HepG2 (cell line): ENCODE results near the gene GNA12. TPM values are rescaled to one million over a fixed set of nuclear protein-coding genes. Genes with fewer than 3 reads are reported as not detected.

Source experiments
- ATAC-seq: fragments of 200-7000 bp; cut with Tn5 transposase; 3 replicates; pipeline ENCODE4 v1.9.1; 2020; ENCODE audit warnings: mild to moderate bottlenecking, moderate library complexity
- BruUV-seq: library from RNA; stranded (reverse); fragments of 400-500 nt; replicated peaks from 2 replicates; lab custom pipeline; 2021; lab: Mats Ljungman, UMichigan
- CTCF ChIA-PET: fragments of 300-600 bp; formaldehyde crosslinking; extraction: SDS; loops from one replicate; lab custom pipeline; 2021; ENCODE audit warnings: low total read pairs, inconsistent platforms, low intra/inter-chr PET ratio; lab: Yijun Ruan, JAX
- POLR2A ChIA-PET: fragments of 350-600 bp; sonication (Branson Sonifier 250); formaldehyde crosslinking; loops from one replicate; lab custom pipeline; 2020; ENCODE audit warnings: antibody characterized with exemption, inconsistent platforms; lab: Yijun Ruan, JAX
- DNase-seq: peaks from one replicate; pipeline ENCODE4 v3.0.0-alpha.2; 2015; ENCODE audit warnings: low spot score
- FAIRE-seq: peaks from 3 replicates; lab custom pipeline; 2011; peaks lifted over from hg19 to GRCh38; lab: Jason Lieb, UNC
- H2AFZ ChIP-seq: one replicate; pipeline ENCODE4 v1.6.1; 2011; ENCODE audit warnings: low read length, inconsistent platforms
- H3K27ac ChIP-seq: fragments of 300-600 bp; 3 replicates; pipeline ENCODE4 v1.8.0; 2011; ENCODE audit warnings: mixed run types, mild to moderate bottlenecking, mixed read lengths, low read length, inconsistent platforms; ENCODE audit not compliant: insufficient read depth; ENCODE audit errors: extremely low read length
- H3K27me3 ChIP-seq, 2 experiments: fragments of 200-600 bp in 1 of 2; 2 replicates in 1 of 2; 3 replicates in 1 of 2; pipeline versions ENCODE4 v1.6.0 to v1.8.0; 2011; ENCODE audit warnings: low read length in 2 of 2, mild to moderate bottlenecking in 2 of 2, moderate library complexity in 2 of 2, inconsistent platforms in 1 of 2; ENCODE audit not compliant: insufficient read depth in 2 of 2, control insufficient read depth in 1 of 2
- H3K36me3 ChIP-seq, 2 experiments: fragments of 200-600 bp in 1 of 2; replicated peaks in 1 of 2; 2 replicates in 1 of 2; 3 replicates in 1 of 2; pipeline versions ENCODE4 v1.5.1 to v1.8.0; 2011; ENCODE audit warnings: low read length in 2 of 2, inconsistent platforms in 1 of 2; ENCODE audit not compliant: insufficient read depth in 2 of 2, control insufficient read depth in 1 of 2
- H3K4me1 ChIP-seq: 2 replicates; pipeline ENCODE4 v1.5.1; 2012; ENCODE audit warnings: low read length, inconsistent platforms; ENCODE audit not compliant: insufficient read depth
- H3K4me2 ChIP-seq: 2 replicates; pipeline ENCODE4 v1.6.0; 2011; ENCODE audit warnings: low read depth, low read length, inconsistent platforms
- H3K4me3 ChIP-seq, 3 experiments: fragments of 200-600 bp in 1 of 3; sonication (generic), shearing (Covaris generic) in 1 of 3; replicated peaks in 1 of 3; 2 replicates each; pipeline ENCODE4 v1.5.1; 2011 to 2016; ENCODE audit warnings: low read length in 3 of 3, inconsistent platforms in 2 of 3, low read depth in 2 of 3, mild to moderate bottlenecking in 2 of 3, control low read depth in 1 of 3, mixed read lengths in 1 of 3; ENCODE audit not compliant: insufficient read depth in 1 of 3
- H3K79me2 ChIP-seq: one replicate; pipeline ENCODE4 v1.6.1; 2011; ENCODE audit warnings: low read length, inconsistent platforms; ENCODE audit not compliant: insufficient read depth
- H3K9ac ChIP-seq: 2 replicates; pipeline ENCODE4 v1.6.0; 2011; ENCODE audit warnings: mild to moderate bottlenecking, low read depth, low read length, inconsistent platforms; ENCODE audit not compliant: insufficient read depth
- H3K9me3 ChIP-seq: 2 replicates; pipeline ENCODE4 v1.5.1; 2012; ENCODE audit warnings: mild to moderate bottlenecking, low read length
- H4K20me1 ChIP-seq: 2 replicates; pipeline ENCODE4 v1.6.0; 2011; ENCODE audit warnings: inconsistent platforms, mild to moderate bottlenecking, low read length, moderate library complexity; ENCODE audit not compliant: insufficient read depth
- GTF3A ChIP-seq: sonication (generic); formaldehyde crosslinking; conservative IDR thresholded peaks from 2 replicates; pipeline ENCODE4 v1.4.0; 2020; ENCODE audit warnings: mild to moderate bottlenecking, missing genetic modification reagents
- KLF11 ChIP-seq: IDR thresholded peaks from 2 replicates; pipeline ENCODE4 v1.6.1; 2016; ENCODE audit warnings: missing compliant biosample characterization
- KLF16 ChIP-seq, 2 experiments: sonication (generic) in 1 of 2; formaldehyde crosslinking in 1 of 2; IDR thresholded peaks; 2 replicates each; pipeline versions ENCODE4 v1.6.1 to v1.8.0; 2016 to 2023; ENCODE audit warnings: missing genetic modification reagents in 2 of 2, missing compliant biosample characterization in 1 of 2
- MBD4 ChIP-seq: IDR thresholded peaks from 2 replicates; pipeline ENCODE4 v1.6.1; 2012; ENCODE audit warnings: low read length, inconsistent platforms, borderline replicate concordance
- MIER3 ChIP-seq: IDR thresholded peaks from 2 replicates; pipeline ENCODE4 v1.6.1; 2016; ENCODE audit warnings: missing compliant biosample characterization, borderline replicate concordance
- MYNN ChIP-seq: sonication (generic); formaldehyde crosslinking; IDR thresholded peaks from 2 replicates; pipeline ENCODE4 v1.4.0; 2020; ENCODE audit warnings: mild to moderate bottlenecking, low read depth, missing genetic modification reagents
- NR3C1 ChIP-seq: sonication (generic); formaldehyde crosslinking; IDR thresholded peaks from 2 replicates; pipeline ENCODE4 v1.4.0; 2020; ENCODE audit warnings: missing genetic modification reagents
- POLR2A ChIP-seq, 2 experiments: IDR thresholded peaks; 2 replicates each; pipeline ENCODE4 v1.6.1; 2011; ENCODE audit warnings: low read depth in 2 of 2, low read length in 2 of 2, mild to moderate bottlenecking in 1 of 2, moderate library complexity in 1 of 2; ENCODE audit not compliant: insufficient read depth in 1 of 2
- POLR2AphosphoS5 ChIP-seq: IDR thresholded peaks from 2 replicates; pipeline ENCODE4 v1.6.1; 2012; ENCODE audit warnings: low read depth, low read length
- U2AF2 ChIP-seq: fragments of 200-400 bp; formaldehyde crosslinking; IDR thresholded peaks from 2 replicates; pipeline ENCODE4 v1.6.1; 2017; ENCODE audit warnings: low read depth, mild to moderate bottlenecking, low read length
- ZFP36L1 ChIP-seq: sonication (generic); formaldehyde crosslinking; IDR thresholded peaks from 2 replicates; pipeline ENCODE4 v1.8.0; 2022; ENCODE audit warnings: mild to moderate bottlenecking, missing genetic modification reagents, moderate library complexity
- ZNF232 ChIP-seq: sonication (generic); formaldehyde crosslinking; IDR thresholded peaks from 2 replicates; pipeline ENCODE4 v1.4.0; 2020; ENCODE audit warnings: missing genetic modification reagents, borderline replicate concordance
- ZNF253 ChIP-seq: sonication (generic); formaldehyde crosslinking; IDR thresholded peaks from 2 replicates; pipeline ENCODE4 v1.8.0; 2022; ENCODE audit warnings: mild to moderate bottlenecking, missing genetic modification reagents, borderline replicate concordance
- ZNF777 ChIP-seq: sonication (generic); formaldehyde crosslinking; IDR thresholded peaks from 2 replicates; pipeline ENCODE4 v1.4.0; 2020; ENCODE audit warnings: missing genetic modification reagents
- ZNF839 ChIP-seq: sonication (generic); formaldehyde crosslinking; IDR thresholded peaks from 2 replicates; pipeline ENCODE4 v1.4.0; 2020; ENCODE audit warnings: missing genetic modification reagents, mild to moderate bottlenecking, borderline replicate concordance
- WGBS: methylation state at CpG from one replicate; pipeline ENCODE4 v1.1.6; 2017; ENCODE audit warnings: low lambda C conversion rate; 5-methylcytosine and 5-hydroxymethylcytosine counted together
- in situ Hi-C: cut with HindIII; loops from 2 replicates; pipeline ENCODE4 v1.10.0; 2017; ENCODE audit warnings: low pct_unique_long_range_greater_than_20kb; ENCODE audit not compliant: extremely low pct_ligation_motif_present
- intact Hi-C: fragments of 100-400 bp; cut with micrococcal nuclease; formaldehyde crosslinking; loops from one replicate; pipeline ENCODE4 v1.10.0; 2022; ENCODE audit not compliant: unreplicated experiment
- polyA plus RNA-seq, 8 experiments: library from polyadenylated mRNA; depleted of rRNA in 3 of 8; stranded (reverse) in 7 of 8; unstranded in 1 of 8; fragments of >200 nt; fragmentation: Illumina TruSeq in 4 of 8; extraction: Trizol in 4 of 8; gene quantifications; 2 replicates each; pipeline versions ENCODE4 v1.2.1 to v1.2.3, GENCODE V29; 2011 to 2016; ENCODE audit warnings: low read depth in 4 of 8, missing spikeins in 1 of 8, mixed read lengths in 1 of 8; ENCODE audit not compliant: insufficient read depth in 1 of 8
- total RNA-seq, 5 experiments: library from RNA; depleted of rRNA; stranded (reverse); fragments of >200 nt; fragmentation: Illumina TruSeq; extraction: Trizol; gene quantifications; 2 replicates each; pipeline ENCODE4 v1.2.3, GENCODE V29; 2016; ENCODE audit warnings: low read depth in 1 of 5
- TF ChIP-seq, protein P1 (sequence below): IDR thresholded peaks from 2 replicates; pipeline ENCODE4 v1.6.1; 2012; ENCODE audit warnings: low read depth, low read length, improper control_type of control experiment

GNA12 gene
- total and polyA plus RNA-seq, 2 of the 13 experiments (the other 11 are each of a cell fraction or from before 2014, with no cell fraction given): 16.2 to 50.9 TPM

- POLR2A ChIA-PET: no interaction called here
- DNase-seq (no peak), ATAC-seq (no peak)
- no peaks in the 10 kb centered on the region for H3K79me2 ChIP-seq
- no peak overlapping the region for H3K9ac ChIP-seq
- H3K9me3 ChIP-seq: no peaks in the 10 kb centered on the region
- in situ Hi-C loops: no loop called here
- no peak overlapping the region for H3K4me2 ChIP-seq
- H2AFZ ChIP-seq: no peak overlapping the region
- H3K36me3 ChIP-seq: no peaks in the 10 kb centered on the region
- TF ChIP-seq NR3C1 (CRISPR knock-in tag) (no peak), KLF16 (CRISPR knock-in tag; IDR thresholded peaks at IDR 0.05) (no peak), MYNN (CRISPR knock-in tag) (no peak), POLR2AphosphoS5 (no peak), GTF3A (no peak), U2AF2 (no peak), MBD4 (no peak), ZFP36L1 (no peak), POLR2A (IDR thresholded peaks at IDR 0.05; ENCODE audit: insufficient read depth in 1 of 2, low read depth in 2 of 2, low read length in 2 of 2) (no peak), ZNF839 (no peak), KLF11 (CRISPR knock-in tag) (no peak), ZNF232 (CRISPR knock-in tag) (no peak), MIER3 (CRISPR knock-in tag) (no peak), ZNF777 (CRISPR knock-in tag) (no peak), ZNF253 (no peak)
- TF ChIP-seq, protein P1, sequence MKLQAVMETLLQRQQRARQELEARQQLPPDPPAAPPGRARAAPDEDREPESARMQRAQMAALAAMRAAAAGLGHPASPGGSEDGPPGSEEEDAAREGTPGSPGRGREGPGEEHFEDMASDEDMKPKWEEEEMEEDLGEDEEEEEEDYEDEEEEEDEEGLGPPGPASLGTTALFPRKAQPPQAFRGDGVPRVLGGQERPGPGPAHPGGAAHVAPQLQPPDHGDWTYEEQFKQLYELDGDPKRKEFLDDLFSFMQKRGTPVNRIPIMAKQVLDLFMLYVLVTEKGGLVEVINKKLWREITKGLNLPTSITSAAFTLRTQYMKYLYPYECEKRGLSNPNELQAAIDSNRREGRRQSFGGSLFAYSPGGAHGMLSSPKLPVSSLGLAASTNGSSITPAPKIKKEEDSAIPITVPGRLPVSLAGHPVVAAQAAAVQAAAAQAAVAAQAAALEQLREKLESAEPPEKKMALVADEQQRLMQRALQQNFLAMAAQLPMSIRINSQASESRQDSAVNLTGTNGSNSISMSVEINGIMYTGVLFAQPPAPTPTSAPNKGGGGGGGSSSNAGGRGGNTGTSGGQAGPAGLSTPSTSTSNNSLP: no peak
- TF ChIP-seq, all 625 proteins: peak for 0
- CTCF ChIA-PET: no interaction called here
- no TSS peak for BruUV-seq
- H3K4me1 ChIP-seq: peaks cover 10% of the 10 kb centered on the region; the same call in 1 of the 2 replicates
- no peak for FAIRE-seq
- H3K27me3 ChIP-seq: peaks cover 1 to 10% of the 10 kb centered on the region in 2 experiments; a peak in 4 of 5 replicates
- 78% methylated on average over 9 of the region's 10 CpGs for WGBS
- H3K4me3 ChIP-seq: no peak overlapping the region
- intact Hi-C loops: no loop called here
- H3K27ac ChIP-seq: no peak overlapping the region
- no peaks in the 10 kb centered on the region for H4K20me1 ChIP-seq
Observed at GRCh38 chr7:2872296-2872874, 28.3 kb upstream of the GNA12 start.
